PC-9 (cell line): Measurements from ENCODE around the gene FOXD1. TPM values are rescaled to one million over a fixed set of nuclear protein-coding genes. Genes with fewer than 3 reads are reported as not detected.

Experiments
- BruUV-seq: library from RNA; stranded (reverse); fragments of 400-500 nt; replicated peaks from 2 replicates; lab custom pipeline; 2021; lab: Mats Ljungman, UMichigan
- CTCF ChIA-PET: fragments of 300-600 bp; sonication (Branson Sonifier 250); formaldehyde crosslinking; loops from one replicate; lab custom pipeline; 2022; ENCODE audit warnings: antibody characterized with exemption; lab: Charles Lee
- POLR2A ChIA-PET: fragments of 300-600 bp; sonication (Branson Sonifier 250); formaldehyde crosslinking; loops from one replicate; lab custom pipeline; 2022; ENCODE audit warnings: antibody characterized with exemption; ENCODE audit not compliant: unreplicated experiment; lab: Charles Lee
- DNase-seq, 2 experiments: peaks; one replicate each; pipeline versions ENCODE4 v3.0.0 to v3.0.0-alpha.2; 2015 to 2022; ENCODE audit warnings: mixed read lengths in 1 of 2
- H2AFZ ChIP-seq: fragments of 200-600 bp; sonication (generic); 2 replicates; pipeline ENCODE4 v1.8.1; 2017; ENCODE audit warnings: antibody characterized with exemption
- H3F3A ChIP-seq: fragments of 200-600 bp; sonication (generic); 2 replicates; pipeline ENCODE4 v1.8.1; 2017; ENCODE audit warnings: antibody characterized with exemption, mild to moderate bottlenecking, low read depth; ENCODE audit not compliant: insufficient read depth
- H3K27ac ChIP-seq: fragments of 200-600 bp; sonication (generic); 2 replicates; pipeline ENCODE4 v1.6.1; 2016; ENCODE audit warnings: mixed run types
- H3K27me3 ChIP-seq: fragments of 200-600 bp; sonication (generic); 2 replicates; pipeline ENCODE4 v1.6.1; 2016; ENCODE audit warnings: low read depth, mixed run types; ENCODE audit not compliant: insufficient read depth
- H3K36me3 ChIP-seq: fragments of 200-600 bp; sonication (generic); 2 replicates; pipeline ENCODE4 v1.6.1; 2016; ENCODE audit warnings: low read depth, mixed run types
- H3K4me1 ChIP-seq: fragments of 200-600 bp; sonication (generic); replicated peaks from 2 replicates; pipeline ENCODE4 v1.6.1; 2016; ENCODE audit warnings: mixed run types; ENCODE audit not compliant: insufficient read depth
- H3K4me2 ChIP-seq: fragments of 200-600 bp; sonication (generic); 2 replicates; pipeline ENCODE4 v1.6.1; 2017; ENCODE audit warnings: mixed run types
- H3K4me3 ChIP-seq: fragments of 200-600 bp; sonication (generic); 2 replicates; pipeline ENCODE4 v1.6.1; 2016; ENCODE audit warnings: mixed run types
- H3K79me2 ChIP-seq: fragments of 200-600 bp; sonication (generic); 2 replicates; pipeline ENCODE4 v1.6.1; 2017; ENCODE audit warnings: low read depth, mixed run types
- H3K9me2 ChIP-seq: fragments of 200-600 bp; sonication (generic); 2 replicates; pipeline ENCODE4 v1.8.1; 2017; ENCODE audit warnings: mild to moderate bottlenecking; ENCODE audit not compliant: insufficient read depth
- H3K9me3 ChIP-seq: fragments of 200-600 bp; sonication (generic); 2 replicates; pipeline ENCODE4 v1.8.1; 2016; ENCODE audit warnings: low read depth; ENCODE audit not compliant: insufficient read depth
- H4K20me1 ChIP-seq: fragments of 200-600 bp; sonication (generic); 2 replicates; pipeline ENCODE4 v1.8.1; 2017; ENCODE audit not compliant: insufficient read depth
- CTCF ChIP-seq: fragments of 200-600 bp; sonication (generic); conservative IDR thresholded peaks from 2 replicates; pipeline ENCODE4 v1.6.1; 2017; ENCODE audit warnings: mixed run types, antibody characterized with exemption, mild to moderate bottlenecking, moderate library complexity
- EZH2 ChIP-seq: fragments of 200-600 bp; sonication (generic); IDR thresholded peaks from 2 replicates; pipeline ENCODE4 v1.8.0; 2017; ENCODE audit warnings: antibody characterized with exemption, low read depth
- intact Hi-C: fragments of 100-400 bp; cut with micrococcal nuclease; formaldehyde crosslinking; loops from one replicate; pipeline ENCODE4 v1.10.0; 2022; ENCODE audit not compliant: unreplicated experiment
- total RNA-seq: library from RNA; stranded (reverse); gene quantifications from 2 replicates; pipeline ENCODE4 v1.2.3, GENCODE V29; 2021

FOXD1 gene
- total RNA-seq, 1 experiment from 2014 or later = 4.1 TPM

- Histone ChIP-seq H3K36me3 (no peaks in the 10 kb centered on the region), H3K4me3 (no peak overlapping the region), H3K9me2 (no peaks in the 10 kb centered on the region), H3K4me2 (no peak overlapping the region), H3K4me1 (peaks cover 13% of the 10 kb centered on the region), H3K27me3 (no peaks in the 10 kb centered on the region), H3K79me2 (peaks cover 20% of the 10 kb centered on the region), H2AFZ (no peak overlapping the region), H3K27ac (no peak overlapping the region), H3F3A (no peaks in the 10 kb centered on the region), H4K20me1 (no peaks in the 10 kb centered on the region), H3K9me3 (no peaks in the 10 kb centered on the region)
- CTCF ChIA-PET = no interaction called here
- BruUV-seq = no TSS peak
- TF ChIP-seq EZH2 (no peak), CTCF (no peak)
- DNase-seq = no peak
- POLR2A ChIA-PET = interaction anchor here (0.6 kb wide), 1 partner anchor 150 kb away, joined by 4 read pairs; no protein-coding TSS in a partner anchor
- intact Hi-C loops = no loop called here
These were observed 7.2 kb downstream of the FOXD1 start for GRCh38 chr5:73441378-73441777.

GRCh38 chr5:73440262-73440661 is 8.3 kb downstream of the FOXD1 start:
- Histone ChIP-seq H3K4me1 (peaks cover 8% of the 10 kb centered on the region), H3K4me2 (no peak overlapping the region), H3K79me2 (peaks cover 9% of the 10 kb centered on the region), H3K27ac (no peak overlapping the region), H3K9me2 (no peaks in the 10 kb centered on the region), H3K27me3 (no peaks in the 10 kb centered on the region), H3K4me3 (no peak overlapping the region), H3K36me3 (no peaks in the 10 kb centered on the region), H4K20me1 (no peaks in the 10 kb centered on the region), H3F3A (no peaks in the 10 kb centered on the region), H2AFZ (no peak overlapping the region), H3K9me3 (no peaks in the 10 kb centered on the region)
- ChIA-PET CTCF (no interaction called here), POLR2A (no interaction called here)
- no peak for TF ChIP-seq CTCF
- TF ChIP-seq EZH2 = no peak
- no TSS peak for BruUV-seq
- intact Hi-C loops = no loop called here
- DNase-seq = no peak

- H3K27ac ChIP-seq = no peak overlapping the region
- BruUV-seq = no TSS peak
These were observed 9.7 kb downstream of the FOXD1 start for GRCh38 chr5:73438645-73439470.

More at GRCh38 chr5:73438645-73439470, 9.7 kb downstream of the FOXD1 start:
- Histone ChIP-seq H3K27me3 (no peaks in the 10 kb centered on the region), H3K4me2 (no peak overlapping the region), H3K9me3 (no peaks in the 10 kb centered on the region), H3K36me3 (no peaks in the 10 kb centered on the region), H3F3A (0 out of 2 replicates have a peak, but pooled peaks cover 9% of the 10 kb centered on the region), H3K79me2 (no peaks in the 10 kb centered on the region), H3K4me1 (peaks cover 16% of the 10 kb centered on the region), H3K4me3 (no peak overlapping the region), H3K9me2 (no peaks in the 10 kb centered on the region), H4K20me1 (no peaks in the 10 kb centered on the region), H2AFZ (no peak overlapping the region)
- ChIA-PET CTCF (interaction anchor here (0.6 kb wide), 1 partner anchor 312 kb away, joined by 3 read pairs; no protein-coding TSS in a partner anchor), POLR2A (no interaction called here)
- intact Hi-C loops = no loop called here
- TF ChIP-seq EZH2 = no peak
- DNase-seq = no peak
